RWPE2 (cell line): ENCODE measurements around the gene CHKA.

Experiments used
- ATAC-seq: fragments of 200-7000 bp; cut with Tn5 transposase; 3 replicates; pipeline ENCODE4 v1.9.1; 2021; ENCODE audit warnings: low read depth
- DNase-seq: peaks from one replicate; pipeline ENCODE4 v3.0.0-alpha.2; 2020; ENCODE audit warnings: low spot score
- H3K27ac ChIP-seq: fragments of 450-650 bp; 2 replicates; pipeline ENCODE4 v1.5.1; 2017; ENCODE audit warnings: mild to moderate bottlenecking; ENCODE audit not compliant: poor library complexity, severe bottlenecking
- H3K27me3 ChIP-seq: fragments of 250-450 bp; sonication (Bioruptor Pico); 2 replicates; pipeline ENCODE4 v1.5.1; 2021; ENCODE audit warnings: mild to moderate bottlenecking, moderate library complexity; ENCODE audit not compliant: insufficient read depth, poor library complexity, severe bottlenecking
- H3K36me3 ChIP-seq: fragments of 250-450 bp; sonication (Bioruptor Pico); 2 replicates; pipeline ENCODE4 v1.5.1; 2020; ENCODE audit warnings: low read depth, mild to moderate bottlenecking, moderate library complexity
- H3K4me1 ChIP-seq: fragments of 250-450 bp; sonication (Bioruptor Pico); 2 replicates; pipeline ENCODE4 v1.5.1; 2021; ENCODE audit warnings: mild to moderate bottlenecking, moderate library complexity; ENCODE audit not compliant: insufficient read depth, poor library complexity, severe bottlenecking
- H3K4me3 ChIP-seq: fragments of 250-450 bp; sonication (Bioruptor Pico); 2 replicates; pipeline ENCODE4 v1.5.1; 2021; ENCODE audit warnings: mild to moderate bottlenecking, moderate library complexity; ENCODE audit not compliant: severe bottlenecking
- H3K9me3 ChIP-seq: fragments of 250-450 bp; sonication (Bioruptor Pico); 2 replicates; pipeline ENCODE4 v1.5.1; 2021; ENCODE audit warnings: mild to moderate bottlenecking, moderate library complexity; ENCODE audit not compliant: severe bottlenecking
- TF ChIP-seq, protein P1 (sequence below): fragments of 450-650 bp; IDR thresholded peaks from one replicate; pipeline ENCODE4 v1.5.1; 2017; ENCODE audit warnings: mild to moderate bottlenecking, moderate library complexity; ENCODE audit not compliant: poor library complexity, severe bottlenecking

The CHKA gene

GRCh38 chr11:68107689-68108088 is 13.5 kb downstream of the CHKA start:
- TF ChIP-seq, protein P1, sequence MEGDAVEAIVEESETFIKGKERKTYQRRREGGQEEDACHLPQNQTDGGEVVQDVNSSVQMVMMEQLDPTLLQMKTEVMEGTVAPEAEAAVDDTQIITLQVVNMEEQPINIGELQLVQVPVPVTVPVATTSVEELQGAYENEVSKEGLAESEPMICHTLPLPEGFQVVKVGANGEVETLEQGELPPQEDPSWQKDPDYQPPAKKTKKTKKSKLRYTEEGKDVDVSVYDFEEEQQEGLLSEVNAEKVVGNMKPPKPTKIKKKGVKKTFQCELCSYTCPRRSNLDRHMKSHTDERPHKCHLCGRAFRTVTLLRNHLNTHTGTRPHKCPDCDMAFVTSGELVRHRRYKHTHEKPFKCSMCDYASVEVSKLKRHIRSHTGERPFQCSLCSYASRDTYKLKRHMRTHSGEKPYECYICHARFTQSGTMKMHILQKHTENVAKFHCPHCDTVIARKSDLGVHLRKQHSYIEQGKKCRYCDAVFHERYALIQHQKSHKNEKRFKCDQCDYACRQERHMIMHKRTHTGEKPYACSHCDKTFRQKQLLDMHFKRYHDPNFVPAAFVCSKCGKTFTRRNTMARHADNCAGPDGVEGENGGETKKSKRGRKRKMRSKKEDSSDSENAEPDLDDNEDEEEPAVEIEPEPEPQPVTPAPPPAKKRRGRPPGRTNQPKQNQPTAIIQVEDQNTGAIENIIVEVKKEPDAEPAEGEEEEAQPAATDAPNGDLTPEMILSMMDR: no peak
- Histone ChIP-seq H3K4me1 (no peaks in the 10 kb centered on the region), H3K4me3 (no peak overlapping the region), H3K36me3 (no peaks in the 10 kb centered on the region), H3K27ac (no peak overlapping the region), H3K27me3 (no peaks in the 10 kb centered on the region), H3K9me3 (no peaks in the 10 kb centered on the region)
- ATAC-seq (no peak), DNase-seq (no peak)

DNA sequence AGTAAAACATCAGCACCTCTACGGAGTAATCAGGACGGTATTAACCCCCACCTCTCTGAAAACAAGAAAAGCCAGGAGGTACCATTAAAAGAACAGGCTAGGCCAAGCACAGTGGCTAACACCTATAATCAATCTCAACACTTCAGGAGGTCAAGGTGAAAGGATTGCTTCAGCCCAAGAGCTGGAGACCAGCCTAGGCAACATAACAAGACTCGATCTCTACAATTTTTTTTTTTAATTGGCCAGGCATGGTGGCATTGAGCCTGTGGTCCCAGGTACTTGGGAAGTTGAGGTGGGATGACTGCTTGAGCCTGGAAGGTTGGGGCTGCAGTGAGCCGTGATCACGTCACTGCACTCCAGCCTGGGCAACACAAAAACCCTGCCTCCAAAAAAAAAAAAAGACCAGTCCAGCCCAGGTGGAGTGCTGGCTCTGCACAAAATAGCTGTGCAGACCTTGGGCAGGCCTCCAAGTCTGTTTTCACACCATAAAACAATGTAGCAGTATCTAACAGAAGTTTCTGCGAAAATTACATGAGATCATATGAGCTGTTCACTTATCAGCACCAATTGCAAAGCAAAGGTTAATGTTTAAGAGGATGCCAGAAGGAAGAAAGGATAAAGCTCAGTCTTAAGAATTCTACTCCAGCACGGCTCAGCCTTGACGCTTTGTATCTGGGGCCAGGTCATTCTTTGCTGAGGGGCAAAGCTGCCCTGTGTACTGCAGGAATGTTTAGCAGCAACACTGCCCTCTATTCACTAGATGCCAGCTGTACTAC is 14.8 kb downstream of the CHKA start:
- Histone ChIP-seq H3K36me3 (no peaks in the 10 kb centered on the region), H3K27me3 (no peaks in the 10 kb centered on the region), H3K9me3 (no peaks in the 10 kb centered on the region), H3K4me1 (no peaks in the 10 kb centered on the region), H3K27ac (no peak overlapping the region), H3K4me3 (no peak overlapping the region)
- DNase-seq (no peak), ATAC-seq (no peak)
- TF ChIP-seq, protein P1: no peak

DNA sequence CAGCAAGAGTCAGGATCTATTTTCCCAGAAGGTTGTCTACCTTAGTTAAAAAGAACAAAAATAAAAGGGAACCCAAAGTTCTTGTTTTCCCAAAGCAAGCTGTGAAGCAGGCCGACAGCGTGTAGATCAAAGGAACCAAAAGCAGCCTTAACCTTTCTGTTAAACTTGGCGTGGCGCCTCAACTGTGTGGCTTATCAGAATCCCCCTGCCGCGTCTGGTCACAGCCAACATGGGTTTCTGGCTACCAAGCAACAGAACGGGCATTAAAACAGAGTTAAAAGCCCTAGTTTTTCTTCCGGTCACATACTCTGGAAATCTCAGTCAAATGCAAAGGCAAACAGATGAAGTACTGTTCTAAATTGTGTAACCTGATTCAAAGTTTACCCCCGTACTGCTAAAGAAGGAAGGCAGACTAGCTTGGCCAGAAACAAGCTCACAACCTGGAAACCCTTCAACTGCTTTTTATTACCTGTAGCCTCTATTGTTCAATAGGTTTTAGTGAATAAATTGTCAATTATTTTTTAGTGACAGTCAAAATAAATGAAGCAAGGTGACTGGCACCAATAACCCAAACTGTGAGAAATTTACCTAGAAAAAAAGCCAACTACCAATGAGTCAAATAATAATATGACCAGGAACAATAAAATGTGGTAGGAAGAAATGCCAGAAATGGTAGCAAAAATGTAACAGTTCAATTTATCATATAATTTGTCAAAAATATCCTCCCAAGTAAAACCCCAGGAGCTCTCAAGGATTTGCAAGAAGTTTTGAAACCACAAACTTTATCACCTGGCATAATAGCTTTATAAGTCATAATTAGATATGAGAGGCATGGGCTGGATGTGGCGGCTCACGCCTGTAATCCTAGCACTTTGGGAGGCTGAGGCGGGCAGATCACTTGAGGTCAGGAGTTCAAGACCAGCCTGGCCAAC is 21.4 kb downstream of the CHKA start:
- H3K27me3 ChIP-seq: no peaks in the 10 kb centered on the region
- DNase-seq (no peak), ATAC-seq (no peak)
- no peaks in the 10 kb centered on the region for H3K36me3 ChIP-seq
- no peaks in the 10 kb centered on the region for H3K9me3 ChIP-seq
- H3K4me1 ChIP-seq: no peaks in the 10 kb centered on the region
- H3K27ac ChIP-seq: no peak overlapping the region
- H3K4me3 ChIP-seq: no peak overlapping the region
- TF ChIP-seq, protein P1: no peak

DNA sequence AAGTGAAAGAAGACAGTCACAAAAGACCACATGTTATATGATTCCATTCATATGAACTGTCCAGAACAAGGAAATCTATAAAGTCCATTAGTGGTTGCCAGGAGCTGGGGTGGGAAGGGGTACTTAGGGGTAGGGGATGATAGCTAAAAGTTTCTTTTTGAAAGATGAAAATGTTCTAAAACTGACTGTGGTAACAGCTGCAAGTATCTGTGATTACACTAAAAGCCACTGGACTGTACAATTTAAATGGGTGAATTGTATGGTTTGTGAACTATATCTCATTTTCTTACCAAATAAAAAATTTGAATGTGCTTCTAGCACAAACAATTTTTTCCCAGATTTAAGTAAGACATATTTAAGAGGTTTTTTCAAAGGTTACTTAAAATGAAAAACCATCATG is 22.1 kb downstream of the CHKA start:
- no peak for DNase-seq
- ATAC-seq: no peak
- H3K36me3 ChIP-seq: no peaks in the 10 kb centered on the region
- no peaks in the 10 kb centered on the region for H3K9me3 ChIP-seq
- TF ChIP-seq, protein P1: no peak
- no peaks in the 10 kb centered on the region for H3K4me1 ChIP-seq
- H3K27me3 ChIP-seq: no peaks in the 10 kb centered on the region
- H3K27ac ChIP-seq: no peak overlapping the region
- no peak overlapping the region for H3K4me3 ChIP-seq
